Measurements from ENCODE around the gene BBX. TPM values are rescaled to one million over a fixed set of nuclear protein-coding genes. Genes with fewer than 3 reads are reported as not detected.

The BBX gene
- total RNA-seq, 5 donors from 2014 or later (not counting 1 experiment from before 2014, with no cell fraction given), result 67.7 to 89.8 (median 82.0) TPM

DNA sequence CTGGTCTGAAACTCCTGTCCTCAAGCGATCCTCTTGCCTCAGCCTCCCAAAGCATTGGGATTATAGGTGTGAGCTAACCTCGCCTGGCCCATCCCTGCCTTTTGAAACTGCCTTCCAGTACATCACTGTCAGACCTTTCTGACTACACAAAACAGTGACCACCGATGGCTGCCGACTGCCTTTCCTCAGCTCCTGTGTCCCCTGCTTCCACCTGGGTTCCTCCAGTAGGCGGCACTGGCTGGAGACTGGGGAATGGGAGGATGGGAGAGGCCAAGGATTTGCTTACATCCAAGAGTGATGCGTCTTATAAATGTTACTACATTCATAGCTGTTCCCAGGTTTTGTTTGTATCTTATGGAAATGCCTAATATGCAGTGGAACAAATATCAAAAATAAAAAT, 242.8 kb downstream of the BBX start:
- no peaks in the 10 kb centered on the region for H3K27me3 ChIP-seq (replicated peaks in 1 of 2; ENCODE audit: control insufficient read depth in 2 of 2, extremely low read depth in 1 of 2, insufficient read depth in 2 of 2, low read length in 1 of 2)
- ChIA-PET POLR2A (no interaction called here), CTCF (interaction anchor here in 1 of 2 donors (0.6 kb wide), 1 partner anchor 345 kb away, joined by 7 read pairs; no protein-coding TSS in a partner anchor)
- Mint-ChIP-seq H3K9me3 (peaks cover 0 to 5% (median 4%) of the 10 kb centered on the region in 3 donors), H3K36me3 (peaks cover 50% of the 10 kb centered on the region), H3K27me3 (no peaks in the 10 kb centered on the region), H3K4me1 (no peaks in the 10 kb centered on the region), H3K4me3 (no peak overlapping the region), H3K27ac (no peak overlapping the region)
- H3K4me1 ChIP-seq (ENCODE audit: control insufficient read depth in 1 of 2, extremely low read depth in 1 of 2, insufficient read depth in 2 of 2, low read length in 2 of 2), result no peaks in the 10 kb centered on the region
- H3K4me3 ChIP-seq (ENCODE audit: control insufficient read depth in 1 of 2, extremely low read depth in 1 of 2, low read length in 1 of 2), result no peak overlapping the region
- 100% methylated on average over 1 of the region's 6 CpGs for WGBS (ENCODE audit: insufficient coverage)
- H3K9me3 ChIP-seq, result no peaks in the 10 kb centered on the region
- DNase-seq, result no peak
- no peak for ATAC-seq (replicated peaks in 1 of 4)
- H3K36me3 ChIP-seq (ENCODE audit: control insufficient read depth in 2 of 2, extremely low read depth in 1 of 2, insufficient read depth in 1 of 2, low read length in 1 of 2), result peaks cover 0 to 13% of the 10 kb centered on the region in 2 donors
- H3K27ac ChIP-seq (ENCODE audit: low read length), result no peak overlapping the region

DNA sequence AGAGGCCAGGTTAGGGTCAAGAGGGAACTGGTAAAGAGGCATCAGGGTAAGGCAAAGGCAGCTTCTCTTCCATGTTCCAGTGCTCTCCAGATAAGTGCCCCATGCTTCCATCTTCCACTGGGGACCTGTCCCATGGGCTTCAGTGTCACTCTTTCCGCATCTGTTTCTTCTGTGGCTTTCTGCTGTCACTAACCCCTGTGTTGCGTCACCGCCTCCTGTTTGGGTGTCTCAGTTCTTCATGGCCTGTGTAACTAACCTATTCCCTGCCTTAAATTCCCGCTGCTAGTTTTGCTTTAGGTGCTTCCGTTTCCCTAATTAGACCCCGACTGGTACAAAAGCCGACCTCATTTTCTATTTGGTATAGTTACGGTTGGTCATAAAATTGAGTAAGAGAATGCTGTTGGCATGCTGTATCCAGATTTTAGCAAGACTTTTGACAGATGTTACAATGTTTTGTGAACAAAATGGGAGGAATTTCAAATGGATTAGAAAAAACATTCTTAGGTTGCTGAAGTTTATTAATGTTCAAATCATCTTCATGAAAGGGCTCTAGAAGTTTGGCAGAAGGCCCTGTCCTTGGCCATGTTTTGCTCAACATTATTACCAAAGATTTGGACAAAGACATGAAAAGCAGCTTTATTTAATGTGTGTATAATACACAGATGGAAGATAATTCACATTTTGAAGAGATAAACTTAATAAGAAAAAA, 245.3 kb downstream of the BBX start:
- CTCF ChIA-PET, result no interaction called here
- H3K36me3 Mint-ChIP-seq, result peaks cover 62% of the 10 kb centered on the region
- 100% methylated on average over 7 of the region's 8 CpGs for WGBS (ENCODE audit: insufficient coverage)
- ATAC-seq (replicated peaks in 1 of 4) (no peak), DNase-seq (no peak)
- H3K27me3 Mint-ChIP-seq, result no peaks in the 10 kb centered on the region
- H3K9me3 ChIP-seq, result no peaks in the 10 kb centered on the region
- no peaks in the 10 kb centered on the region for H3K4me1 ChIP-seq (ENCODE audit: control insufficient read depth in 1 of 2, extremely low read depth in 1 of 2, insufficient read depth in 2 of 2, low read length in 2 of 2)
- POLR2A ChIA-PET, result no interaction called here
- no peak overlapping the region for H3K4me3 ChIP-seq (ENCODE audit: control insufficient read depth in 1 of 2, extremely low read depth in 1 of 2, low read length in 1 of 2)
- peaks cover 0 to 9% of the 10 kb centered on the region in 2 donors for H3K36me3 ChIP-seq (ENCODE audit: control insufficient read depth in 2 of 2, extremely low read depth in 1 of 2, insufficient read depth in 1 of 2, low read length in 1 of 2)
- no peak overlapping the region for H3K4me3 Mint-ChIP-seq
- no peak overlapping the region for H3K27ac Mint-ChIP-seq
- no peak overlapping the region for H3K27ac ChIP-seq (ENCODE audit: low read length)
- no peaks in the 10 kb centered on the region for H3K4me1 Mint-ChIP-seq
- peaks cover 0 to 5% (median 4%) of the 10 kb centered on the region in 3 donors for H3K9me3 Mint-ChIP-seq
- no peaks in the 10 kb centered on the region for H3K27me3 ChIP-seq (replicated peaks in 1 of 2; ENCODE audit: control insufficient read depth in 2 of 2, extremely low read depth in 1 of 2, insufficient read depth in 2 of 2, low read length in 1 of 2)

DNA sequence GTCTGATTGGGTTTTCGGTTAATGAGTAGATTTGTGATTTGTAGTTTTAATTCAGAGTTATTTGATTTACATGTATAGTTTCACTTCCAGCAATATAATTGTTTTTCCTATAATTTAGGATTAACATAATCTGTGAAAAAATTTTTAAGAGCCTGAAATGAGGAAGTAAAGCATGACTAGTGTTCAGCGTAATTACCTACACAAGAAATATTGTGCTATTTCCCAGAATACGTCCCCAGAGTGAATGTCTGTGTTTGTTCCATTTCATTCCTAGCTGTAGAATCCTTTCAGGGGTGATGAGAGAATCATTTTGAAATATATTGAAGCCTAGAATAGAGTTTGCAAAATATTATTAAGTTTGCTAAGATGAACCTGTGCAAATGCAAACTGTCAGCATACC, 247.1 kb downstream of the BBX start:
- H3K27ac Mint-ChIP-seq, result no peak overlapping the region
- H3K4me1 Mint-ChIP-seq, result no peaks in the 10 kb centered on the region
- no peak overlapping the region for H3K4me3 Mint-ChIP-seq
- CTCF ChIA-PET, result interaction anchor here (0.5 to 0.9 kb wide), 4 partner anchors 18 to 1277 kb away, joined by 3 read pairs; no protein-coding TSS in a partner anchor
- H3K36me3 Mint-ChIP-seq, result peaks cover 63% of the 10 kb centered on the region
- no peaks in the 10 kb centered on the region for H3K9me3 ChIP-seq
- peaks cover 0 to 5% (median 4%) of the 10 kb centered on the region in 3 donors for H3K9me3 Mint-ChIP-seq
- WGBS (ENCODE audit: insufficient coverage), result no CpG with 5 or more reads among the region's 3 CpGs
- no peaks in the 10 kb centered on the region for H3K4me1 ChIP-seq (ENCODE audit: control insufficient read depth in 1 of 2, extremely low read depth in 1 of 2, insufficient read depth in 2 of 2, low read length in 2 of 2)
- DNase-seq (no peak), ATAC-seq (replicated peaks in 1 of 4) (no peak)
- H3K27me3 ChIP-seq (replicated peaks in 1 of 2; ENCODE audit: control insufficient read depth in 2 of 2, extremely low read depth in 1 of 2, insufficient read depth in 2 of 2, low read length in 1 of 2), result no peaks in the 10 kb centered on the region
- peaks cover 0 to 26% of the 10 kb centered on the region in 2 donors for H3K36me3 ChIP-seq (ENCODE audit: control insufficient read depth in 2 of 2, extremely low read depth in 1 of 2, insufficient read depth in 1 of 2, low read length in 1 of 2)
- H3K27ac ChIP-seq (ENCODE audit: low read length), result no peak overlapping the region
- H3K4me3 ChIP-seq (ENCODE audit: control insufficient read depth in 1 of 2, extremely low read depth in 1 of 2, low read length in 1 of 2), result no peak overlapping the region
- H3K27me3 Mint-ChIP-seq, result no peaks in the 10 kb centered on the region
- POLR2A ChIA-PET, result no interaction called here

DNA sequence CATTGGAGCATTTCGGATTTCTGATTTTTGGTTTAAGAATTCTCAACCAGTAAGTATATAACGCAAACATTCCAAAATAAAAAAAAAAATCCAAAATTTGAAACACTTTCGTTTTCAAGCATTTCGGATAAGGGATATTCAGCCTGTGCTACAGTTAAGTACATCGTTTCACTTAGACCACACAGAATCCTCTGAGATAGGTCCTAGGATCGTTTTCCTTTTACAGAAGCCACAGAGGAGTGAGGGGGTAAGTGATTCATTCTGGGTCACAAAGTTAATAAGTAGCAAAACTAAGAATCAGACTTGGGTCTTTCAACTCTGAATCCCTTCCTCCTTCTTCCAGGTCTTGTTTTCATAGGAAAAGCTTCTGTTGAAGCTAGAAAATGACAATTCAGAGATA, 249.3 kb downstream of the BBX start:
- ChIA-PET POLR2A (interaction anchor here in 1 of 2 donors (0.5 kb wide), 1 partner anchor 1543 kb away, joined by 5 read pairs; no protein-coding TSS in a partner anchor), CTCF (no interaction called here)
- Mint-ChIP-seq H3K9me3 (no peaks in the 10 kb centered on the region), H3K27ac (no peak overlapping the region), H3K4me3 (no peak overlapping the region), H3K36me3 (peaks cover 45% of the 10 kb centered on the region), H3K4me1 (no peaks in the 10 kb centered on the region), H3K27me3 (no peaks in the 10 kb centered on the region)
- DNase-seq (no peak), ATAC-seq (replicated peaks in 1 of 4) (no peak)
- no peaks in the 10 kb centered on the region for H3K9me3 ChIP-seq
- H3K4me3 ChIP-seq (ENCODE audit: control insufficient read depth in 1 of 2, extremely low read depth in 1 of 2, low read length in 1 of 2), result no peak overlapping the region
- H3K36me3 ChIP-seq (ENCODE audit: control insufficient read depth in 2 of 2, extremely low read depth in 1 of 2, insufficient read depth in 1 of 2, low read length in 1 of 2), result peaks cover 0 to 24% of the 10 kb centered on the region in 2 donors
- no peaks in the 10 kb centered on the region for H3K4me1 ChIP-seq (ENCODE audit: control insufficient read depth in 1 of 2, extremely low read depth in 1 of 2, insufficient read depth in 2 of 2, low read length in 2 of 2)
- 100% methylated on average over 1 of the region's 6 CpGs for WGBS (ENCODE audit: insufficient coverage)
- no peak overlapping the region for H3K27ac ChIP-seq (ENCODE audit: low read length)
- no peaks in the 10 kb centered on the region for H3K27me3 ChIP-seq (replicated peaks in 1 of 2; ENCODE audit: control insufficient read depth in 2 of 2, extremely low read depth in 1 of 2, insufficient read depth in 2 of 2, low read length in 1 of 2)

DNA sequence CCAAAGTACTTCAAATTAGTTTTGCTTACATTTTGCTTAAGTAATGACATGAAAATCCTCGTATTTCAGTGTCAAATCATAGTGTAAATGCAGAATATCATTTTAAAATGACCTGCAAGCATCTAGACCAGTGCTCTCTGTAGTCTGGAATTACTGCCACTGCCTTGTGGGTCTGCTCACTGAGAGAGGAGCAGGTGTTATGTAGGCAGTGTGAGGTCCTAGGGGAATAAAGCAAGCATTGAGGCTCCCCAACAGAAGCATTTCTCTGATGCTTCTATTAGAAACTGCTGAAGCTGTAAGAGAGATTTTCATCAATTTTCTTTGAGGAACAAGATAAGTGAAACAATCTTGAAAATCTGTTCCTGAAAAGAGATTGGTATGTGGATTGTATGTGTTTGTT, 253.2 kb downstream of the BBX start:
- peaks cover 53% of the 10 kb centered on the region for H3K36me3 Mint-ChIP-seq
- H3K36me3 ChIP-seq (ENCODE audit: control insufficient read depth in 2 of 2, extremely low read depth in 1 of 2, insufficient read depth in 1 of 2, low read length in 1 of 2), result peaks cover 7 to 49% of the 10 kb centered on the region in 2 donors
- no CpG with 5 or more reads among the region's 1 CpG for WGBS (ENCODE audit: insufficient coverage)
- CTCF ChIA-PET, result no interaction called here
- peaks cover 0 to 6% (median 0%) of the 10 kb centered on the region in 3 donors for H3K4me1 Mint-ChIP-seq
- no peaks in the 10 kb centered on the region for H3K27me3 Mint-ChIP-seq
- H3K9me3 ChIP-seq, result no peaks in the 10 kb centered on the region
- no peak overlapping the region for H3K27ac ChIP-seq (ENCODE audit: low read length)
- H3K9me3 Mint-ChIP-seq, result no peaks in the 10 kb centered on the region
- H3K27me3 ChIP-seq (replicated peaks in 1 of 2; ENCODE audit: control insufficient read depth in 2 of 2, extremely low read depth in 1 of 2, insufficient read depth in 2 of 2, low read length in 1 of 2), result no peaks in the 10 kb centered on the region
- no peak for ATAC-seq (replicated peaks in 1 of 4)
- no peak overlapping the region for H3K4me3 Mint-ChIP-seq
- no peak for DNase-seq
- no peak overlapping the region for H3K27ac Mint-ChIP-seq
- POLR2A ChIA-PET, result no interaction called here
- no peak overlapping the region for H3K4me3 ChIP-seq (ENCODE audit: control insufficient read depth in 1 of 2, extremely low read depth in 1 of 2, low read length in 1 of 2)
- no peaks in the 10 kb centered on the region for H3K4me1 ChIP-seq (ENCODE audit: control insufficient read depth in 1 of 2, extremely low read depth in 1 of 2, insufficient read depth in 2 of 2, low read length in 2 of 2)

DNA sequence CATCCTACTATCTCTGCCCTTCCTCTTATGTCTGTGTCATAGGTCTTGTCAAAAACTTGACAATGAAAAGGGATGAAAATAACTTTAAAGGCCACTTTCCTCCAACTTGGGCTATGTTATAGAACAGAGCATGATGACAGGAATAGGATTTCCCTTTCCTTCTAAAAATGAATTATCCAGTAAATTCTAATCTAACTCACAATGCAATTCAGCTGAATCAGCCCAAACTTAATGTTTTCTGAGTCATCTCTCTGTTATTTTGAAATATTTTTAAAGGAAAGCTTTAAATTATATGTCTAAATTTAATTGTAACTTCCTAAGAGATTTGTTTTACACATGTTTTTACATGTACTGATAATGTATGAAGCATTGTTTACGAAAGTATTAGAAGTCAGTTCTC, 258.5 kb downstream of the BBX start:
- CTCF ChIA-PET, result no interaction called here
- Mint-ChIP-seq H3K27me3 (no peaks in the 10 kb centered on the region), H3K27ac (no peak overlapping the region), H3K36me3 (peaks cover 68% of the 10 kb centered on the region), H3K4me1 (peaks cover 0 to 6% (median 0%) of the 10 kb centered on the region in 3 donors), H3K4me3 (no peak overlapping the region), H3K9me3 (no peaks in the 10 kb centered on the region)
- POLR2A ChIA-PET, result no interaction called here
- Histone ChIP-seq H3K27me3 (replicated peaks in 1 of 2; ENCODE audit: control insufficient read depth in 2 of 2, extremely low read depth in 1 of 2, insufficient read depth in 2 of 2, low read length in 1 of 2) (no peaks in the 10 kb centered on the region), H3K4me1 (ENCODE audit: control insufficient read depth in 1 of 2, extremely low read depth in 1 of 2, insufficient read depth in 2 of 2, low read length in 2 of 2) (no peaks in the 10 kb centered on the region), H3K36me3 (ENCODE audit: control insufficient read depth in 2 of 2, extremely low read depth in 1 of 2, insufficient read depth in 1 of 2, low read length in 1 of 2) (peaks cover 10 to 44% of the 10 kb centered on the region in 2 donors), H3K27ac (ENCODE audit: low read length) (no peak overlapping the region), H3K9me3 (no peaks in the 10 kb centered on the region), H3K4me3 (ENCODE audit: control insufficient read depth in 1 of 2, extremely low read depth in 1 of 2, low read length in 1 of 2) (no peak overlapping the region)
- DNase-seq (no peak), ATAC-seq (replicated peaks in 1 of 4) (no peak)
- no CpG with 5 or more reads among the region's 1 CpG for WGBS (ENCODE audit: insufficient coverage)

All from T-cell (primary cell).